Placental pericyte (primary cell): ENCODE measurements around the gene TINAG. TPM values are rescaled to one million over a fixed set of nuclear protein-coding genes. Genes with fewer than 3 reads are reported as not detected.

Experiments used
- total RNA-seq: library from RNA; depleted of rRNA; stranded (reverse); fragments of >200 nt; gene quantifications from 2 replicates; pipeline ENCODE4 v1.2.3, GENCODE V29; 2012

The TINAG gene
- not detected in 2 replicates for total RNA-seq

GRCh38 chr6:54308289-54308985 is at the start of gene TINAG:
TINAG (plus strand) TSS chr6:54308441; CDS start chr6:54308551, 110 bp downstream.

Other genes starting within 250 kb of the TINAG start
- gene MLIP, start 197.0 kb upstream of the TINAG start, total RNA-seq, result 0.44 TPM in 1 of 2 replicates, not detected in the other